Adrenal gland (tissue), 5 donors: ENCODE data around the gene SORT1.

Experiments
- POLR2A ChIP-seq, 2 donors: fragments of 450-650 bp; IDR thresholded peaks; one replicate each; pipeline ENCODE4 v1.6.1; 2017; ENCODE audit warnings: antibody characterized with exemption in 2 of 2, mild to moderate bottlenecking in 2 of 2, moderate library complexity in 1 of 2
- TF ChIP-seq, protein P1 (sequence below), 6 experiments: fragments of 450-650 bp in 4 of 6; fragments of 200-600 bp in 2 of 6; sonication (generic) in 1 of 6; IDR thresholded peaks; 1 replicate in 5 of 6; 2 replicates in 1 of 6; pipeline versions ENCODE4 v1.5.1 to v1.8.0; 2016 to 2021; ENCODE audit warnings: antibody characterized with exemption in 6 of 6, mild to moderate bottlenecking in 2 of 6, moderate library complexity in 1 of 6
- donor health status: DM: no; HTN: no; CAD: no.

- TF ChIP-seq, protein P1, sequence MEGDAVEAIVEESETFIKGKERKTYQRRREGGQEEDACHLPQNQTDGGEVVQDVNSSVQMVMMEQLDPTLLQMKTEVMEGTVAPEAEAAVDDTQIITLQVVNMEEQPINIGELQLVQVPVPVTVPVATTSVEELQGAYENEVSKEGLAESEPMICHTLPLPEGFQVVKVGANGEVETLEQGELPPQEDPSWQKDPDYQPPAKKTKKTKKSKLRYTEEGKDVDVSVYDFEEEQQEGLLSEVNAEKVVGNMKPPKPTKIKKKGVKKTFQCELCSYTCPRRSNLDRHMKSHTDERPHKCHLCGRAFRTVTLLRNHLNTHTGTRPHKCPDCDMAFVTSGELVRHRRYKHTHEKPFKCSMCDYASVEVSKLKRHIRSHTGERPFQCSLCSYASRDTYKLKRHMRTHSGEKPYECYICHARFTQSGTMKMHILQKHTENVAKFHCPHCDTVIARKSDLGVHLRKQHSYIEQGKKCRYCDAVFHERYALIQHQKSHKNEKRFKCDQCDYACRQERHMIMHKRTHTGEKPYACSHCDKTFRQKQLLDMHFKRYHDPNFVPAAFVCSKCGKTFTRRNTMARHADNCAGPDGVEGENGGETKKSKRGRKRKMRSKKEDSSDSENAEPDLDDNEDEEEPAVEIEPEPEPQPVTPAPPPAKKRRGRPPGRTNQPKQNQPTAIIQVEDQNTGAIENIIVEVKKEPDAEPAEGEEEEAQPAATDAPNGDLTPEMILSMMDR (IDR thresholded peaks at IDR 0.05), result no peak
- TF ChIP-seq POLR2A (IDR thresholded peaks at IDR 0.05), result no peak
Measured at GRCh38 chr1:109282497-109282951, 115.2 kb downstream of the SORT1 start.
